Measurements from ENCODE around the gene DHRSX.

DNA sequence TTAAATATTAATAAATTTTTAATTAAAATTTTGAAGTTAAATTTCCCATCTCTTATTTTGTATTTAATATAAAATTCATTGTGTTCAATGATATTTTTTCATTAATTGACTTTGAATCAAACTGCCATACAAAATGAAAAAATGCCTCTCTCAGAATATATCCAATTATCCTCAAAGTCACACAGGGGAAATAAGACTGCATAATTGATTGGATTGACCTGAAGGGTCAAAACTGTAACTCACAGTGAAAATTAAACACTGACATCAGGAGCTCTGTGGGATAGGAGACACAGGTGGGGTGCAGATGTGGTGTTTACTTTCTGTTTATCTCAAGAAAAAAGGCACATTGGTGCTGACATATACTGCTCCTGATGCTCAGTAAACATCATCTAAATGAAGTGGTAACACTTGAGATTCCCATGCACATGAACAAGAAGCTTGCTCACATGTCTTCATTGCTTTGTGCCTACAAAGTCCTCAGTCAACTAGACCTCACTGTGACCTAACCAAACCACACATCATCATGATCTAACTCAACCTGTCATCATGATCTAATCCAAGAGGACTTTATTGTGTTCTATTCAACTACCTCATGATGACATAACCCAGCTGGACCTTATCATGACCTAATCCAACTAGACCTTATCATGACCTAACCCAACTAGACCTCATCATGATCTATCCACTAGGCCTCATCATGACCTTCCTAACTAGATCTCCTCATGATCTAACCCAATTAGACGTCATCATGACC, 83.7 kb downstream of the DHRSX start:
- TF ChIP-seq CTCF (IDR thresholded peaks at IDR 0.05) (no peak), EP300 (IDR thresholded peaks at IDR 0.05) (no peak), POLR2A (IDR thresholded peaks at IDR 0.05) (no peak), POLR2AphosphoS5 (IDR thresholded peaks at IDR 0.05) (no peak)
